Trophoblast cell (in vitro differentiated cells and primary cell): Measurements from ENCODE around the gene USP17L25.
"Not testable (repeated sequence)": the region's sequence is repeated elsewhere in the genome, so short reads cannot be mapped to it uniquely, and the experiment has no call there.

Experiments used
- DNase-seq, 2 donors: peaks; one replicate each; pipeline ENCODE4 v3.0.0-alpha.2; 2016
- H2AFZ ChIP-seq: 2 replicates; pipeline ENCODE4 v1.6.1; 2013; ENCODE audit warnings: low read length, moderate library complexity, mild to moderate bottlenecking; ENCODE audit not compliant: insufficient read depth, poor library complexity
- H2AK5ac ChIP-seq: 2 replicates; pipeline ENCODE4 v1.6.1; 2013; ENCODE audit warnings: mild to moderate bottlenecking, low read length
- H2BK120ac ChIP-seq: 2 replicates; pipeline ENCODE4 v1.6.1; 2013; ENCODE audit warnings: low read length, mild to moderate bottlenecking, moderate library complexity; ENCODE audit not compliant: insufficient read depth, poor library complexity
- H2BK12ac ChIP-seq: 2 replicates; pipeline ENCODE4 v1.6.1; 2013; ENCODE audit warnings: mild to moderate bottlenecking, low read length, moderate library complexity
- H2BK5ac ChIP-seq: 2 replicates; pipeline ENCODE4 v1.6.1; 2013; ENCODE audit warnings: low read length, low read depth, moderate library complexity, mild to moderate bottlenecking; ENCODE audit not compliant: poor library complexity
- H3K14ac ChIP-seq: 2 replicates; pipeline ENCODE4 v1.6.1; 2013; ENCODE audit warnings: mild to moderate bottlenecking, low read length
- H3K18ac ChIP-seq: 2 replicates; pipeline ENCODE4 v1.6.1; 2013; ENCODE audit warnings: mild to moderate bottlenecking, low read length
- H3K23ac ChIP-seq: 2 replicates; pipeline ENCODE4 v1.6.1; 2013; ENCODE audit warnings: low read length
- H3K27ac ChIP-seq: 2 replicates; pipeline ENCODE4 v1.5.1; 2013; ENCODE audit warnings: low read depth, mild to moderate bottlenecking, inconsistent platforms, low read length, moderate library complexity
- H3K27me3 ChIP-seq: 2 replicates; pipeline ENCODE4 v1.6.1; 2013; ENCODE audit warnings: inconsistent platforms, mild to moderate bottlenecking, low read length, moderate library complexity; ENCODE audit not compliant: insufficient read depth
- H3K36me3 ChIP-seq, 2 experiments: 1 replicate in 1 of 2; 2 replicates in 1 of 2; pipeline ENCODE4 v1.6.1; 2013; ENCODE audit warnings: low read length in 2 of 2, mild to moderate bottlenecking in 2 of 2, moderate library complexity in 1 of 2; ENCODE audit not compliant: insufficient read depth in 2 of 2, control insufficient read depth in 1 of 2
- H3K4ac ChIP-seq: 2 replicates; pipeline ENCODE4 v1.6.1; 2013; ENCODE audit warnings: low read depth, mild to moderate bottlenecking, low read length, moderate library complexity
- H3K4me1 ChIP-seq, 2 experiments: 1 replicate in 1 of 2; 2 replicates in 1 of 2; pipeline ENCODE4 v1.6.1; 2013; ENCODE audit warnings: low read length in 2 of 2, mild to moderate bottlenecking in 2 of 2, moderate library complexity in 1 of 2; ENCODE audit not compliant: insufficient read depth in 2 of 2, control insufficient read depth in 1 of 2
- H3K4me2 ChIP-seq: 2 replicates; pipeline ENCODE4 v1.6.1; 2013; ENCODE audit warnings: inconsistent platforms, mild to moderate bottlenecking, low read length, moderate library complexity
- H3K4me3 ChIP-seq: 2 replicates; pipeline ENCODE4 v1.5.1; 2013; ENCODE audit warnings: mild to moderate bottlenecking, low read depth, low read length, inconsistent platforms
- H3K79me1 ChIP-seq: one replicate; pipeline ENCODE4 v1.6.1; 2013; ENCODE audit warnings: low read length
- H3K79me2 ChIP-seq: 2 replicates; pipeline ENCODE4 v1.6.1; 2013; ENCODE audit warnings: low read length, mild to moderate bottlenecking; ENCODE audit not compliant: control insufficient read depth, insufficient read depth, poor library complexity
- H3K9ac ChIP-seq: 2 replicates; pipeline ENCODE4 v1.6.1; 2013; ENCODE audit warnings: mild to moderate bottlenecking, low read length
- H3K9me3 ChIP-seq: 2 replicates; pipeline ENCODE4 v1.6.1; 2013; ENCODE audit warnings: low read depth, mild to moderate bottlenecking, control low read depth, inconsistent platforms, low read length; ENCODE audit not compliant: insufficient read depth
- H4K12ac ChIP-seq: 2 replicates; pipeline ENCODE4 v1.6.1; 2013; ENCODE audit warnings: low read depth, mild to moderate bottlenecking, low read length, moderate library complexity
- H4K8ac ChIP-seq: 2 replicates; pipeline ENCODE4 v1.6.1; 2013; ENCODE audit warnings: low read depth, mild to moderate bottlenecking, low read length, moderate library complexity
- H4K91ac ChIP-seq: one replicate; pipeline ENCODE4 v1.6.1; 2013; ENCODE audit warnings: low read depth, mild to moderate bottlenecking, low read length, moderate library complexity
- WGBS: extraction: QIAGEN DNeasy Blood & Tissue Kit; methylation state at CpG from one replicate; pipeline ENCODE4 v1.1.7; 2013; ENCODE audit warnings: missing lambda C conversion rate; ENCODE audit not compliant: insufficient read length, insufficient coverage; ENCODE audit errors: extremely low coverage; 5-methylcytosine and 5-hydroxymethylcytosine counted together

USP17L25 gene

DNA sequence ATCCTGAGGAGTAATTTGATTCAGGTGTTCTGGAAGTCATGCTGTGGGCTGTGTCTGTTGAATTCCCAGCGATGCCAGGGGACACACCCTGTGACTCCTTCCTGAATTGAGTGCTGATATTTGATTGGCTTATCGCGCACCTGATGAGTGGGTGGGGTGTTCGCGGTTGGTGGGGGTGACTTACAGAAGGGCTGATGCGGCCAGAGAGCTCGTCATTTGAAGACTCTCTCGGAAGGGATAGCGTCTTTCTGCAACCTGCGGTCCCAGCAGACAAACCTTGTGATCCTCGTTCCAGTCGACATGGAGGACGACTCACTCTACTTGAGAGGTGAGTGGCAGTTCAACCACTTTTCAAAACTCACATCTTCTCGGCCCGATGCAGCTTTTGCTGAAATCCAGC is 9.4 kb downstream of the USP17L25 start, which contains the start of gene USP17L5:
USP17L5 (plus strand) TSS at position 301 of the 400 bp plus-strand sequence; CDS start at position 301, 0 bp downstream.
- H3K9ac ChIP-seq, DNase-seq, H4K91ac ChIP-seq, H4K8ac ChIP-seq, H3K4me2 ChIP-seq, H2AK5ac ChIP-seq, H3K4me3 ChIP-seq, H3K14ac ChIP-seq, H3K23ac ChIP-seq, H3K27me3 ChIP-seq, H3K9me3 ChIP-seq, H2BK120ac ChIP-seq, H3K4me1 ChIP-seq, H3K4ac ChIP-seq, H2BK5ac ChIP-seq, H3K18ac ChIP-seq, H2BK12ac ChIP-seq, H4K12ac ChIP-seq, H2AFZ ChIP-seq, H3K36me3 ChIP-seq, H3K79me1 ChIP-seq, H3K79me2 ChIP-seq, H3K27ac ChIP-seq: not testable (repeated sequence)
- WGBS: no CpG with 5 or more reads among the region's 15 CpGs

DNA sequence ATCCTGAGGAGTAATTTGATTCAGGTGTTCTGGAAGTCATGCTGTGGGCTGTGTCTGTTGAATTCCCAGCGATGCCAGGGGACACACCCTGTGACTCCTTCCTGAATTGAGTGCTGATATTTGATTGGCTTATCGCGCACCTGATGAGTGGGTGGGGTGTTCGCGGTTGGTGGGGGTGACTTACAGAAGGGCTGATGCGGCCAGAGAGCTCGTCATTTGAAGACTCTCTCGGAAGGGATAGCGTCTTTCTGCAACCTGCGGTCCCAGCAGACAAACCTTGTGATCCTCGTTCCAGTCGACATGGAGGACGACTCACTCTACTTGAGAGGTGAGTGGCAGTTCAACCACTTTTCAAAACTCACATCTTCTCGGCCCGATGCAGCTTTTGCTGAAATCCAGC is 14.1 kb downstream of the USP17L25 start, which contains the start of gene USP17L27:
USP17L27 (plus strand) TSS at position 301 of the 400 bp plus-strand sequence; CDS start at position 301, 0 bp downstream.
- H2AK5ac ChIP-seq, H3K14ac ChIP-seq, H2BK12ac ChIP-seq, H3K27me3 ChIP-seq, H3K23ac ChIP-seq, H4K12ac ChIP-seq, H2AFZ ChIP-seq, H3K27ac ChIP-seq, H2BK5ac ChIP-seq, H3K36me3 ChIP-seq, H3K4me2 ChIP-seq, H3K79me1 ChIP-seq, H3K9ac ChIP-seq, H3K18ac ChIP-seq, H2BK120ac ChIP-seq, H4K8ac ChIP-seq, DNase-seq, H3K4me3 ChIP-seq, H3K79me2 ChIP-seq, H4K91ac ChIP-seq, H3K4me1 ChIP-seq, H3K4ac ChIP-seq, H3K9me3 ChIP-seq: not testable (repeated sequence)
- WGBS: no CpG with 5 or more reads among the region's 15 CpGs

GRCh38 chr4:9348593-9348992 is 18.9 kb downstream of the USP17L25 start, which contains the start of gene USP17L28:
Gene USP17L28, plus strand, starts transcription at chr4:9348893. Its CDS starts 0 bp downstream, at chr4:9348893.
- H3K4me2 ChIP-seq, H4K8ac ChIP-seq, H3K4me3 ChIP-seq, H3K79me1 ChIP-seq, H3K79me2 ChIP-seq, H4K91ac ChIP-seq, H3K9me3 ChIP-seq, H3K18ac ChIP-seq, H2BK12ac ChIP-seq, H2AK5ac ChIP-seq, H3K4ac ChIP-seq, H2BK120ac ChIP-seq, H3K14ac ChIP-seq, H2BK5ac ChIP-seq, H3K23ac ChIP-seq, H3K9ac ChIP-seq, H4K12ac ChIP-seq, H2AFZ ChIP-seq, DNase-seq, H3K27ac ChIP-seq, H3K27me3 ChIP-seq, H3K4me1 ChIP-seq, H3K36me3 ChIP-seq: not testable (repeated sequence)
- no CpG with 5 or more reads among the region's 15 CpGs for WGBS

DNA sequence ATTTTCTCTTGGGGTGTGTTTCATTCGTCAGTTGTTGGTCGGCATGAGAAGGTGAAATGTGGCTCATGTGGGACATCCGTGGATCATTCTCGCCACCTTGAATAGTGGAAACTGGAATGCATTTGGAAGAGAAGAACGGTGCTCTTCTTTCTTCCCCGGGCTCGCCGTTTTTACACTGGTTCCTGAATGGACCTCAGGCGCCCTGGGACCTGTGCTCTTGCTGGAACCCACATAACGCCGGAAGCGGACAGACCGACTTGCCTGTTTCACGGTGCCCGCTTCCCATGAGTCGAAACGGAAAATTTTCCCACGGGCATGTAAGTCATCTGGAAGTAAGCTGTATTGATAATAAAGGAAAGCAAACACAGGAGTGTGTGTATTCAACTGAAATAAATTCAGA is 21.2 kb downstream of the USP17L25 start:
- H4K12ac ChIP-seq, H2BK12ac ChIP-seq, H3K14ac ChIP-seq, H3K4me2 ChIP-seq, H3K9me3 ChIP-seq, H3K4me3 ChIP-seq, H3K36me3 ChIP-seq, H3K4me1 ChIP-seq, H3K27me3 ChIP-seq, H3K23ac ChIP-seq, H4K8ac ChIP-seq, H2BK5ac ChIP-seq, H3K9ac ChIP-seq, H2AK5ac ChIP-seq, H2AFZ ChIP-seq, H3K27ac ChIP-seq, H3K4ac ChIP-seq, H3K79me1 ChIP-seq, H2BK120ac ChIP-seq, H4K91ac ChIP-seq, H3K79me2 ChIP-seq, H3K18ac ChIP-seq, DNase-seq: not testable (repeated sequence)
- WGBS: no CpG with 5 or more reads among the region's 18 CpGs
